IMR-90 (cell line): ENCODE measurements around the gene STAB1. TPM values are rescaled to one million over a fixed set of nuclear protein-coding genes. Genes with fewer than 3 reads are reported as not detected.

ENCODE experiments used
- ATAC-seq: fragments of 200-7000 bp; cut with Tn5 transposase; 2 replicates; pipeline ENCODE4 v1.9.1; 2020; ENCODE audit warnings: low read depth, mild to moderate bottlenecking, moderate library complexity
- BruUV-seq: library from RNA; stranded (reverse); fragments of 400-500 nt; replicated peaks from 2 replicates; lab custom pipeline; 2021; lab: Mats Ljungman, UMichigan
- CTCF ChIA-PET: fragments of 300-600 bp; formaldehyde crosslinking; extraction: SDS; loops from one replicate; lab custom pipeline; 2021; ENCODE audit warnings: antibody characterized with exemption; lab: Yijun Ruan, JAX
- POLR2A ChIA-PET: fragments of 300-600 bp; sonication (Branson Sonifier 250); formaldehyde crosslinking; loops from one replicate; lab custom pipeline; 2022; ENCODE audit warnings: antibody characterized with exemption; ENCODE audit not compliant: unreplicated experiment; lab: Charles Lee
- DNase-seq: peaks from one replicate; pipeline ENCODE4 v3.0.0; 2013
- H2AFZ ChIP-seq: replicated peaks from 2 replicates; pipeline ENCODE3; 2013; ENCODE audit warnings: low read length, mild to moderate bottlenecking; ENCODE audit not compliant: poor library complexity
- H2AK5ac ChIP-seq: 2 replicates; pipeline ENCODE4 v1.6.1; 2013; ENCODE audit warnings: low read depth, low read length, inconsistent platforms
- H2AK9ac ChIP-seq: replicated peaks from 2 replicates; pipeline ENCODE3; 2013; ENCODE audit warnings: mild to moderate bottlenecking, low read depth, low read length, moderate library complexity; ENCODE audit not compliant: poor library complexity
- H2BK120ac ChIP-seq: 2 replicates; pipeline ENCODE4 v1.6.1; 2013; ENCODE audit warnings: low read depth, low read length, inconsistent platforms
- H2BK15ac ChIP-seq: 3 replicates; pipeline ENCODE4 v1.6.1; 2013; ENCODE audit warnings: low read depth, low read length, inconsistent platforms
- H2BK20ac ChIP-seq: 2 replicates; pipeline ENCODE4 v1.6.1; 2013; ENCODE audit warnings: low read depth, mild to moderate bottlenecking, inconsistent platforms, low read length, moderate library complexity
- H2BK5ac ChIP-seq: 2 replicates; pipeline ENCODE4 v1.6.1; 2013; ENCODE audit warnings: mild to moderate bottlenecking, low read depth, low read length, inconsistent platforms; ENCODE audit not compliant: poor library complexity, severe bottlenecking
- H3K14ac ChIP-seq: replicated peaks from 2 replicates; pipeline ENCODE4 v1.6.1; 2013; ENCODE audit warnings: low read depth, low read length, inconsistent platforms
- H3K18ac ChIP-seq: 2 replicates; pipeline ENCODE4 v1.6.1; 2013; ENCODE audit warnings: low read depth, low read length, control low read depth
- H3K23ac ChIP-seq: 2 replicates; pipeline ENCODE4 v1.6.1; 2013; ENCODE audit warnings: low read depth, low read length, inconsistent platforms
- H3K27ac ChIP-seq: 2 replicates; pipeline ENCODE4 v1.5.1; 2013; ENCODE audit warnings: mild to moderate bottlenecking, control low read depth, low read length; ENCODE audit not compliant: insufficient read depth
- H3K27me3 ChIP-seq: 2 replicates; pipeline ENCODE4 v1.6.1; 2013; ENCODE audit warnings: low read length; ENCODE audit not compliant: control insufficient read depth, insufficient read depth
- H3K36me3 ChIP-seq: 2 replicates; pipeline ENCODE4 v1.6.1; 2013; ENCODE audit warnings: low read length, mixed read lengths; ENCODE audit not compliant: control insufficient read depth, insufficient read depth
- H3K4ac ChIP-seq: 2 replicates; pipeline ENCODE4 v1.6.1; 2013; ENCODE audit warnings: low read depth, low read length, inconsistent platforms
- H3K4me1 ChIP-seq: 2 replicates; pipeline ENCODE4 v1.6.1; 2013; ENCODE audit warnings: low read length, mixed read lengths; ENCODE audit not compliant: control insufficient read depth, insufficient read depth
- H3K4me2 ChIP-seq: 2 replicates; pipeline ENCODE4 v1.6.1; 2013; ENCODE audit warnings: low read depth, mild to moderate bottlenecking, control low read depth, low read length, moderate library complexity
- H3K4me3 ChIP-seq: 2 replicates; pipeline ENCODE4 v1.5.1; 2013; ENCODE audit warnings: low read depth, mild to moderate bottlenecking, control low read depth, low read length, moderate library complexity; ENCODE audit not compliant: insufficient read depth
- H3K56ac ChIP-seq: 2 replicates; pipeline ENCODE4 v1.6.1; 2013; ENCODE audit warnings: low read length, inconsistent platforms; ENCODE audit not compliant: insufficient read depth; ENCODE audit errors: extremely low read depth
- H3K79me1 ChIP-seq, 2 experiments: 2 replicates each; pipeline ENCODE4 v1.6.1; 2013; ENCODE audit warnings: low read length in 2 of 2, inconsistent platforms in 1 of 2, low read depth in 1 of 2
- H3K9ac ChIP-seq: 2 replicates; pipeline ENCODE4 v1.6.1; 2013; ENCODE audit warnings: low read depth, low read length, control low read depth
- H3K9me1 ChIP-seq: 2 replicates; pipeline ENCODE4 v1.6.1; 2013; ENCODE audit warnings: low read length, inconsistent platforms; ENCODE audit not compliant: insufficient read depth
- H3K9me3 ChIP-seq: 2 replicates; pipeline ENCODE4 v1.6.1; 2013; ENCODE audit warnings: low read length; ENCODE audit not compliant: control insufficient read depth, insufficient read depth
- H4K20me1 ChIP-seq: 2 replicates; pipeline ENCODE4 v1.6.1; 2013; ENCODE audit warnings: low read length, inconsistent platforms; ENCODE audit not compliant: insufficient read depth
- H4K5ac ChIP-seq: 2 replicates; pipeline ENCODE4 v1.6.1; 2013; ENCODE audit warnings: mild to moderate bottlenecking, low read depth, low read length, control low read depth
- H4K8ac ChIP-seq, 2 experiments: 2 replicates each; pipeline ENCODE4 v1.6.1; 2013; ENCODE audit warnings: low read depth in 2 of 2, low read length in 2 of 2, control low read depth in 1 of 2, inconsistent platforms in 1 of 2
- H4K91ac ChIP-seq: 2 replicates; pipeline ENCODE4 v1.6.1; 2013; ENCODE audit warnings: low read depth, low read length, inconsistent platforms; ENCODE audit not compliant: insufficient read depth
- BHLHE40 ChIP-seq: fragments of 150-350 bp; IDR thresholded peaks from 2 replicates; pipeline ENCODE4 v1.6.1; 2016; ENCODE audit warnings: mild to moderate bottlenecking, low read depth, low read length
- CEBPB ChIP-seq: IDR thresholded peaks from 2 replicates; pipeline ENCODE4 v1.6.1; 2012; ENCODE audit warnings: low read depth, low read length, improper control_type of control experiment
- CHD1 ChIP-seq: IDR thresholded peaks from 2 replicates; pipeline ENCODE4 v1.6.1; 2012; ENCODE audit warnings: low read depth, low read length, improper control_type of control experiment
- MAFK ChIP-seq: IDR thresholded peaks from 2 replicates; pipeline ENCODE4 v1.6.1; 2012; ENCODE audit warnings: low read depth, low read length, improper control_type of control experiment
- MAZ ChIP-seq: IDR thresholded peaks from 2 replicates; pipeline ENCODE4 v1.6.1; 2012; ENCODE audit warnings: low read depth, mild to moderate bottlenecking, low read length, improper control_type of control experiment, moderate library complexity, borderline replicate concordance
- MXI1 ChIP-seq: IDR thresholded peaks from 2 replicates; pipeline ENCODE4 v1.6.1; 2012; ENCODE audit warnings: low read depth, mild to moderate bottlenecking, low read length, moderate library complexity, borderline replicate concordance
- NFE2L2 ChIP-seq: fragments of 150-350 bp; IDR thresholded peaks from 2 replicates; pipeline ENCODE4 v1.6.1; 2016; ENCODE audit warnings: low read depth, mild to moderate bottlenecking, low read length
- POLR2A ChIP-seq: IDR thresholded peaks from 2 replicates; pipeline ENCODE4 v1.6.1; 2012; ENCODE audit warnings: mild to moderate bottlenecking, low read depth, low read length
- RAD21 ChIP-seq: IDR thresholded peaks from 2 replicates; pipeline ENCODE4 v1.6.1; 2012; ENCODE audit warnings: low read length, improper control_type of control experiment
- RCOR1 ChIP-seq: IDR thresholded peaks from 2 replicates; pipeline ENCODE4 v1.6.1; 2012; ENCODE audit warnings: mild to moderate bottlenecking, low read length, improper control_type of control experiment; ENCODE audit not compliant: insufficient replicate concordance
- RFX5 ChIP-seq: IDR thresholded peaks from 2 replicates; pipeline ENCODE4 v1.8.0; 2012; ENCODE audit warnings: low read depth, mild to moderate bottlenecking, low read length, moderate library complexity
- SMC3 ChIP-seq: fragments of 150-350 bp; IDR thresholded peaks from 2 replicates; pipeline ENCODE4 v1.6.1; 2016; ENCODE audit warnings: low read depth, mild to moderate bottlenecking, antibody characterized with exemption, low read length, moderate library complexity
- whole genome bisulfite sequencing, 2 experiments: methylation state at CpG; one replicate each; pipeline versions ENCODE4 v1.1.5 to v1.1.7; 2013; ENCODE audit warnings: missing lambda C conversion rate in 2 of 2; ENCODE audit not compliant: insufficient read length in 1 of 2; ENCODE audit errors: extremely low coverage in 2 of 2; 5-methylcytosine and 5-hydroxymethylcytosine counted together
- dilution Hi-C: fragments of 300-500 bp; cut with HindIII; formaldehyde crosslinking; loops from one replicate; pipeline ENCODE4 v1.14.3; 2018; ENCODE audit warnings: low sequenced_read_pairs; ENCODE audit not compliant: unreplicated experiment
- in situ Hi-C: fragments of 300-500 bp; cut with MboI; formaldehyde crosslinking; loops from 3 replicates; pipeline ENCODE4 v1.14.3; 2019; ENCODE audit warnings: low sequenced_read_pairs, inconsistent platforms, mixed read lengths
- intact Hi-C: fragments of 100-400 bp; cut with micrococcal nuclease; formaldehyde crosslinking; loops from 2 replicates; pipeline ENCODE4 v1.10.0; 2022
- polyA plus RNA-seq, 3 experiments: library from polyadenylated mRNA; depleted of rRNA; stranded (reverse); fragments of >200 nt; gene quantifications; 2 replicates each; pipeline ENCODE4 v1.2.3, GENCODE V29; 2012; ENCODE audit warnings: low replicate concordance in 1 of 3
- total RNA-seq: library from RNA; depleted of rRNA; stranded (reverse); fragments of >200 nt; gene quantifications from 2 replicates; pipeline ENCODE4 v1.2.3, GENCODE V29; 2012
- TF ChIP-seq, protein P1 (sequence below): fragments of 150-350 bp; IDR thresholded peaks from 2 replicates; pipeline ENCODE4 v1.6.1; 2017; ENCODE audit warnings: mild to moderate bottlenecking, antibody characterized with exemption, low read length, low read depth
- TF ChIP-seq, protein P2 (sequence below): conservative IDR thresholded peaks from 2 replicates; pipeline ENCODE4 v1.5.1; 2012; ENCODE audit warnings: mild to moderate bottlenecking, low read depth, low read length, improper control_type of control experiment
- TF ChIP-seq, protein P3 (sequence below): fragments of 150-350 bp; IDR thresholded peaks from 2 replicates; pipeline ENCODE4 v1.6.1; 2016; ENCODE audit warnings: low read depth, mild to moderate bottlenecking, low read length, moderate library complexity, borderline replicate concordance

Gene STAB1
- total and polyA plus RNA-seq, 2 of the 4 experiments (the other 2 are of a cell fraction), result not detected

DNA sequence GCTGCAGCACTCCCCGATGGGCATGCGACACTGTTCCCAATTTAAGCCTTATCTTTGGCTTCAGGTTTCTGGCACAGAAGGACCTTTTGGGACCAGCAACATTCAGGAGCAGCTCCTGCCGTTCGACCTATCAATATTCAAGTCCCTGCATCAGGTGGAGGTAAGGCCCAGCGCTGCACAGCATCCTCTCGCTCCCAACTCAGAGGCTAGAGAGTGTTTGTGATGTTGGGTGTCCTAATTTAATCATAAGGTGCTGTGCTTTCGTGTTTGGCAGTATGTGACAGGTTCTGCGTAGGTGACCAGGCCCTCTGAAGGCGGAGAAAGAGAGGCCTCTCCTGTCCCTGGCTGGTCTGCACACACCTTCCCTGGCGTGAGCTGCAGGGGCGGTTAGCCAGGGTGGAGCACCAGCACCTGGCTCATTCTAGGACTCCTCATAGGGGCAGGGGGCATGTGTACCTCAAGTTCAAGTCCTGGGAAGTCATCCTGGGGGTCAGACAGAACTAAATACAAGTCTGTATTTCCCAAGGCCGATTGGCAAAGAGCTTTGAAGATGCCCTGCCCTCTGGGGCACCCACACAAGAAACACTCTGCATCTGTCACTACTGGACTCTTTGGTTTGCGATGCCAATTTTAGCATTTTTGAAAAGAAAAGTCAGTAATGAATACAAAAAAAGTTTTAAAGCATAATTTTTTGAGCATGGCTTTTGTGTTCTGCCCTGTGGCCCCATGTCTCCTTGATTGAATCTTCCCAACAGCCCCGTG is 22.7 kb upstream of the STAB1 start:
- 72% methylated on average over 7 of the region's 14 CpGs; no CpG with 5 or more reads in 1 of the 2 experiments for WGBS, 2 experiments
- H3K27ac ChIP-seq, result no peak overlapping the region
- in situ Hi-C loops (no loop called here), intact Hi-C loops (loop anchor here (2.0 to 5.0 kb wide), 2 partner anchors 64 to 210 kb away; partner anchors contain the start of gene UQCC5), dilution Hi-C loops (no loop called here)
- no peak overlapping the region for H3K56ac ChIP-seq
- DNase-seq, result no peak
- H4K91ac ChIP-seq, result no peak overlapping the region
- H4K8ac ChIP-seq, result no peak overlapping the region
- no peak overlapping the region for H3K14ac ChIP-seq
- no peak overlapping the region for H3K18ac ChIP-seq
- no TSS peak for BruUV-seq
- H3K9me3 ChIP-seq, result no peaks in the 10 kb centered on the region
- 0 out of 2 replicates have a peak, but pooled peaks cover 3% of the 10 kb centered on the region for H3K9me1 ChIP-seq
- H3K27me3 ChIP-seq, result no peaks in the 10 kb centered on the region
- H3K9ac ChIP-seq, result no peak overlapping the region
- no peak overlapping the region for H3K4ac ChIP-seq
- CTCF ChIA-PET, result interaction anchor here (1.1 kb wide), 1 partner anchor 10 kb away, joined by 3 read pairs; no protein-coding TSS in a partner anchor
- peaks cover 55% of the 10 kb centered on the region for H3K36me3 ChIP-seq
- no peak overlapping the region for H2BK20ac ChIP-seq
- H2BK15ac ChIP-seq, result no peak overlapping the region
- no peak overlapping the region for H2AFZ ChIP-seq
- H3K4me3 ChIP-seq, result no peak overlapping the region
- H4K5ac ChIP-seq, result no peak overlapping the region
- no peak overlapping the region for H3K23ac ChIP-seq
- no peak overlapping the region for H2BK5ac ChIP-seq
- no peak overlapping the region for H2AK5ac ChIP-seq
- ATAC-seq, result no peak
- POLR2A ChIA-PET, result no interaction called here
- H3K79me1 ChIP-seq, result peaks cover 42 to 55% of the 10 kb centered on the region in 2 experiments
- peaks cover 43% of the 10 kb centered on the region for H4K20me1 ChIP-seq
- H3K4me2 ChIP-seq, result no peak overlapping the region
- no peak overlapping the region for H2BK120ac ChIP-seq
- peaks cover 4% of the 10 kb centered on the region; the same call in 1 of the 2 replicates for H3K4me1 ChIP-seq
- peak overlapping the region; percentile 82 for H2AK9ac ChIP-seq
- TF ChIP-seq, protein P1, sequence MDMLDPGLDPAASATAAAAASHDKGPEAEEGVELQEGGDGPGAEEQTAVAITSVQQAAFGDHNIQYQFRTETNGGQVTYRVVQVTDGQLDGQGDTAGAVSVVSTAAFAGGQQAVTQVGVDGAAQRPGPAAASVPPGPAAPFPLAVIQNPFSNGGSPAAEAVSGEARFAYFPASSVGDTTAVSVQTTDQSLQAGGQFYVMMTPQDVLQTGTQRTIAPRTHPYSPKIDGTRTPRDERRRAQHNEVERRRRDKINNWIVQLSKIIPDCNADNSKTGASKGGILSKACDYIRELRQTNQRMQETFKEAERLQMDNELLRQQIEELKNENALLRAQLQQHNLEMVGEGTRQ, result no peak
- TF ChIP-seq MAZ, result no peak
- no peak for TF ChIP-seq RCOR1
- no peak for TF ChIP-seq RFX5
- no peak for TF ChIP-seq NFE2L2
- TF ChIP-seq SMC3, result no peak
- no peak for TF ChIP-seq CEBPB
- no peak for TF ChIP-seq BHLHE40
- TF ChIP-seq, protein P2, sequence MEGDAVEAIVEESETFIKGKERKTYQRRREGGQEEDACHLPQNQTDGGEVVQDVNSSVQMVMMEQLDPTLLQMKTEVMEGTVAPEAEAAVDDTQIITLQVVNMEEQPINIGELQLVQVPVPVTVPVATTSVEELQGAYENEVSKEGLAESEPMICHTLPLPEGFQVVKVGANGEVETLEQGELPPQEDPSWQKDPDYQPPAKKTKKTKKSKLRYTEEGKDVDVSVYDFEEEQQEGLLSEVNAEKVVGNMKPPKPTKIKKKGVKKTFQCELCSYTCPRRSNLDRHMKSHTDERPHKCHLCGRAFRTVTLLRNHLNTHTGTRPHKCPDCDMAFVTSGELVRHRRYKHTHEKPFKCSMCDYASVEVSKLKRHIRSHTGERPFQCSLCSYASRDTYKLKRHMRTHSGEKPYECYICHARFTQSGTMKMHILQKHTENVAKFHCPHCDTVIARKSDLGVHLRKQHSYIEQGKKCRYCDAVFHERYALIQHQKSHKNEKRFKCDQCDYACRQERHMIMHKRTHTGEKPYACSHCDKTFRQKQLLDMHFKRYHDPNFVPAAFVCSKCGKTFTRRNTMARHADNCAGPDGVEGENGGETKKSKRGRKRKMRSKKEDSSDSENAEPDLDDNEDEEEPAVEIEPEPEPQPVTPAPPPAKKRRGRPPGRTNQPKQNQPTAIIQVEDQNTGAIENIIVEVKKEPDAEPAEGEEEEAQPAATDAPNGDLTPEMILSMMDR, result no peak
- TF ChIP-seq CHD1, result no peak
- TF ChIP-seq POLR2A, result no peak
- TF ChIP-seq, protein P3, sequence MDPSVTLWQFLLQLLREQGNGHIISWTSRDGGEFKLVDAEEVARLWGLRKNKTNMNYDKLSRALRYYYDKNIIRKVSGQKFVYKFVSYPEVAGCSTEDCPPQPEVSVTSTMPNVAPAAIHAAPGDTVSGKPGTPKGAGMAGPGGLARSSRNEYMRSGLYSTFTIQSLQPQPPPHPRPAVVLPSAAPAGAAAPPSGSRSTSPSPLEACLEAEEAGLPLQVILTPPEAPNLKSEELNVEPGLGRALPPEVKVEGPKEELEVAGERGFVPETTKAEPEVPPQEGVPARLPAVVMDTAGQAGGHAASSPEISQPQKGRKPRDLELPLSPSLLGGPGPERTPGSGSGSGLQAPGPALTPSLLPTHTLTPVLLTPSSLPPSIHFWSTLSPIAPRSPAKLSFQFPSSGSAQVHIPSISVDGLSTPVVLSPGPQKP, result no peak
- no peak for TF ChIP-seq MXI1
- TF ChIP-seq RAD21, result no peak
- no peak for TF ChIP-seq MAFK
